ENCODE data around the gene RNF141. TPM values are rescaled to one million over a fixed set of nuclear protein-coding genes. Genes with fewer than 3 reads are reported as not detected.

The RNF141 gene
- total RNA-seq, 1 donor from 2014 or later: 31.2 TPM

DNA sequence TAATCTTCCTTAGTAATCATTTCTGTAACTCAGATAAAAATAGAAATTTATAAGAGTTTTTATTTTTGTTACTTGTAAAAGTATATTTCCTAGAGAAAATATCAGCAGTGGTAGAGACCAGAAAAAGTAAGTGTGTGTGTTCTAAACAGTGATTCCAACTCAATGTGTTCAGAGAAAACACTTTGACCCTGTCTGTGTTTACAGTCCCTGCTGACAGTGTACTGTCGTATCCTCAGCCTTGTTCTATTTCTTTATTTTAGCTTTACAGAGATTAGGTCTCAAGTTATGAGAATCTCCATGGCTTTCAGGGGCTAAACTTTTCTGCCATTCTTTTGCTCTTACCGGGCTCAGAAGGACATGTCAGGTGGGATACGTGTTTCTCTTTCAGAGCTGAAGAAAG is 17.3 kb upstream of the RNF141 start:
- H3K27me3 Mint-ChIP-seq (ENCODE audit: low read depth, unreplicated experiment): peaks cover 2% of the 10 kb centered on the region
- peaks cover 5% of the 10 kb centered on the region for H3K27me3 ChIP-seq (ENCODE audit: insufficient read depth, low read length)
- H4K20me1 ChIP-seq (ENCODE audit: insufficient read depth, low read length): no peaks in the 10 kb centered on the region
- no peaks in the 10 kb centered on the region for H3K9me3 ChIP-seq (ENCODE audit: insufficient read depth, low read depth, low read length)
- H3K9ac ChIP-seq (ENCODE audit: low read length): no peak overlapping the region
- no peak overlapping the region for H3K27ac ChIP-seq (ENCODE audit: low read depth, low read length)
- H3K4me2 ChIP-seq (ENCODE audit: low read length): no peak overlapping the region
- FAIRE-seq (no peak), DNase-seq (ENCODE audit: low read depth) (no peak)
- no peak overlapping the region for H3K27ac Mint-ChIP-seq (ENCODE audit: unreplicated experiment)
- no peak overlapping the region for H3K4me3 ChIP-seq (ENCODE audit: insufficient read depth, low read depth, low read length)
- H3K79me2 ChIP-seq (ENCODE audit: insufficient read depth, low read length): no peaks in the 10 kb centered on the region
- H3K9me3 Mint-ChIP-seq (ENCODE audit: unreplicated experiment): no peaks in the 10 kb centered on the region
- no peak overlapping the region for H3K4me3 Mint-ChIP-seq (ENCODE audit: unreplicated experiment)
- no peaks in the 10 kb centered on the region for H3K4me1 ChIP-seq (ENCODE audit: insufficient read depth, low read length)
- H3K4me1 Mint-ChIP-seq (ENCODE audit: low read depth, unreplicated experiment): peaks cover 5% of the 10 kb centered on the region
- H2AFZ ChIP-seq (ENCODE audit: low read depth, low read length): no peak overlapping the region
- no peaks in the 10 kb centered on the region for H3K36me3 Mint-ChIP-seq (ENCODE audit: low read depth, unreplicated experiment)
- no peaks in the 10 kb centered on the region for H3K36me3 ChIP-seq (ENCODE audit: insufficient read depth, low read length)
- no peak for TF ChIP-seq EZH2 (IDR thresholded peaks at IDR 0.05; ENCODE audit: insufficient read depth, low read length)
- TF ChIP-seq, protein P1, sequence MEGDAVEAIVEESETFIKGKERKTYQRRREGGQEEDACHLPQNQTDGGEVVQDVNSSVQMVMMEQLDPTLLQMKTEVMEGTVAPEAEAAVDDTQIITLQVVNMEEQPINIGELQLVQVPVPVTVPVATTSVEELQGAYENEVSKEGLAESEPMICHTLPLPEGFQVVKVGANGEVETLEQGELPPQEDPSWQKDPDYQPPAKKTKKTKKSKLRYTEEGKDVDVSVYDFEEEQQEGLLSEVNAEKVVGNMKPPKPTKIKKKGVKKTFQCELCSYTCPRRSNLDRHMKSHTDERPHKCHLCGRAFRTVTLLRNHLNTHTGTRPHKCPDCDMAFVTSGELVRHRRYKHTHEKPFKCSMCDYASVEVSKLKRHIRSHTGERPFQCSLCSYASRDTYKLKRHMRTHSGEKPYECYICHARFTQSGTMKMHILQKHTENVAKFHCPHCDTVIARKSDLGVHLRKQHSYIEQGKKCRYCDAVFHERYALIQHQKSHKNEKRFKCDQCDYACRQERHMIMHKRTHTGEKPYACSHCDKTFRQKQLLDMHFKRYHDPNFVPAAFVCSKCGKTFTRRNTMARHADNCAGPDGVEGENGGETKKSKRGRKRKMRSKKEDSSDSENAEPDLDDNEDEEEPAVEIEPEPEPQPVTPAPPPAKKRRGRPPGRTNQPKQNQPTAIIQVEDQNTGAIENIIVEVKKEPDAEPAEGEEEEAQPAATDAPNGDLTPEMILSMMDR (IDR thresholded peaks at IDR 0.05; ENCODE audit: insufficient read depth, low read depth, low read length): no peak

DNA sequence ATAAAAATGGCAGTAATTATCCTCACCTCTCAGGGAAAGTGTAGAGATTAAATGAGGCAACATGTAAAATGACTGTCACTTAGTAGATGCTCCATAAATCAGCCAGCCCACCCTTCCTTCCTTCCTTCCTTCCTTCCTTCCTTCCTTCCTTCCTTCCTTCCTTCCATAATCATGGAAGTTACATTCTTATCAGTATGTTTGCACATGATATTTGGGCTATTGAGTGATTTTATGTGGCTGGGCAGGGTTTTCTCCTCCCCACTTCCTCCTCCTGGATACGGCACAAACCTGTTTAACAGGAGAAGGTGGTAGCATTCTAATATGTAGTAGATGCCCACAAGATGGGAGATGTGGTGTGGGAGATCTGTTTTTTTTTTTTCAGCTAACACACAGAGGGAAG is 15.6 kb upstream of the RNF141 start:
- H3K4me1 Mint-ChIP-seq (ENCODE audit: low read depth, unreplicated experiment): peaks cover 5% of the 10 kb centered on the region
- H3K9me3 ChIP-seq (ENCODE audit: insufficient read depth, low read depth, low read length): no peaks in the 10 kb centered on the region
- no peaks in the 10 kb centered on the region for H3K4me1 ChIP-seq (ENCODE audit: insufficient read depth, low read length)
- H3K36me3 ChIP-seq (ENCODE audit: insufficient read depth, low read length): no peaks in the 10 kb centered on the region
- H3K27ac ChIP-seq (ENCODE audit: low read depth, low read length): no peak overlapping the region
- no peak overlapping the region for H3K4me3 ChIP-seq (ENCODE audit: insufficient read depth, low read depth, low read length)
- no peak overlapping the region for H3K9ac ChIP-seq (ENCODE audit: low read length)
- no peaks in the 10 kb centered on the region for H4K20me1 ChIP-seq (ENCODE audit: insufficient read depth, low read length)
- TF ChIP-seq, protein P1 (IDR thresholded peaks at IDR 0.05; ENCODE audit: insufficient read depth, low read depth, low read length): no peak
- no peak overlapping the region for H2AFZ ChIP-seq (ENCODE audit: low read depth, low read length)
- H3K27me3 Mint-ChIP-seq (ENCODE audit: low read depth, unreplicated experiment): peaks cover 2% of the 10 kb centered on the region
- no peak for FAIRE-seq
- H3K27me3 ChIP-seq (ENCODE audit: insufficient read depth, low read length): peaks cover 5% of the 10 kb centered on the region
- H3K36me3 Mint-ChIP-seq (ENCODE audit: low read depth, unreplicated experiment): no peaks in the 10 kb centered on the region
- no peaks in the 10 kb centered on the region for H3K9me3 Mint-ChIP-seq (ENCODE audit: unreplicated experiment)
- no peak overlapping the region for H3K4me3 Mint-ChIP-seq (ENCODE audit: unreplicated experiment)
- H3K27ac Mint-ChIP-seq (ENCODE audit: unreplicated experiment): no peak overlapping the region
- no peaks in the 10 kb centered on the region for H3K79me2 ChIP-seq (ENCODE audit: insufficient read depth, low read length)
- no peak overlapping the region for H3K4me2 ChIP-seq (ENCODE audit: low read length)
- no peak for DNase-seq (ENCODE audit: low read depth)

DNA sequence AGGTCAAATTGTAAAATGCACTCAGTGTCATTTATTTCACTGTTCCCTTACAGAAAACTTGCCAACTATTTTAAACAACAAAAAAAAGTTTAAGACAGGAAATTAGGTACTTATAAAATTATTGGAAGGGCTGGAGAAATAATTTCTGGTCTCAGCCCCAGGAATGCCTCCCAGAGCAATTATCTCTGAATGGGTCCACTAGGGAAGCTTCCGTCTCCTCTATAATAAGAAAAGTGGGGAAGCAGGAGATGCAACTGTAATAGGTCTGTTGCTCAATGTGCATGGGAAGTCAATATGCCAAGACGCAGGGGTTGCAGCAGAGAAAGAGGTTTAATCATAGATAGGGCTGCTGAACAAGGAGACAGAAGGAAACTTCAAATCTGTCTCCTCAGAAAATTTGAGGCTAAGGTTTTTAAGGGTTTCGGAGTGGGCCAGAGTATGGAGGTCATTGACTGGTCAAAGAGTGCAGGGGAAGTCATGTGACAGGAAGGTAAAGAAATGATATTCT is 10.9 kb upstream of the RNF141 start:
- Histone ChIP-seq H2AFZ (ENCODE audit: low read depth, low read length) (no peak overlapping the region), H3K4me3 (ENCODE audit: insufficient read depth, low read depth, low read length) (no peak overlapping the region), H3K27ac (ENCODE audit: low read depth, low read length) (no peak overlapping the region), H3K4me2 (ENCODE audit: low read length) (no peak overlapping the region), H3K36me3 (ENCODE audit: insufficient read depth, low read length) (no peaks in the 10 kb centered on the region), H4K20me1 (ENCODE audit: insufficient read depth, low read length) (no peaks in the 10 kb centered on the region), H3K27me3 (ENCODE audit: insufficient read depth, low read length) (peaks cover 5% of the 10 kb centered on the region), H3K9ac (ENCODE audit: low read length) (no peak overlapping the region), H3K79me2 (ENCODE audit: insufficient read depth, low read length) (no peaks in the 10 kb centered on the region), H3K4me1 (ENCODE audit: insufficient read depth, low read length) (peaks cover 11% of the 10 kb centered on the region), H3K9me3 (ENCODE audit: insufficient read depth, low read depth, low read length) (no peaks in the 10 kb centered on the region)
- Mint-ChIP-seq H3K36me3 (ENCODE audit: low read depth, unreplicated experiment) (no peaks in the 10 kb centered on the region), H3K4me1 (ENCODE audit: low read depth, unreplicated experiment) (peaks cover 7% of the 10 kb centered on the region), H3K27ac (ENCODE audit: unreplicated experiment) (no peak overlapping the region), H3K27me3 (ENCODE audit: low read depth, unreplicated experiment) (peaks cover 6% of the 10 kb centered on the region), H3K4me3 (ENCODE audit: unreplicated experiment) (no peak overlapping the region), H3K9me3 (ENCODE audit: unreplicated experiment) (no peaks in the 10 kb centered on the region)
- no peak for FAIRE-seq
- no peak for DNase-seq (ENCODE audit: low read depth)
- TF ChIP-seq, protein P1 (IDR thresholded peaks at IDR 0.05; ENCODE audit: insufficient read depth, low read depth, low read length): no peak
- no peak for TF ChIP-seq EZH2 (IDR thresholded peaks at IDR 0.05; ENCODE audit: insufficient read depth, low read length)
